ENCODE results near the gene RNF40. TPM values are rescaled to one million over a fixed set of nuclear protein-coding genes. Genes with fewer than 3 reads are reported as not detected.

Gene RNF40
- total and polyA plus RNA-seq, 2 of the 8 experiments (the other 6 are each of a cell fraction or from before 2014, with no cell fraction given) = 38.5 to 68.7 TPM

DNA sequence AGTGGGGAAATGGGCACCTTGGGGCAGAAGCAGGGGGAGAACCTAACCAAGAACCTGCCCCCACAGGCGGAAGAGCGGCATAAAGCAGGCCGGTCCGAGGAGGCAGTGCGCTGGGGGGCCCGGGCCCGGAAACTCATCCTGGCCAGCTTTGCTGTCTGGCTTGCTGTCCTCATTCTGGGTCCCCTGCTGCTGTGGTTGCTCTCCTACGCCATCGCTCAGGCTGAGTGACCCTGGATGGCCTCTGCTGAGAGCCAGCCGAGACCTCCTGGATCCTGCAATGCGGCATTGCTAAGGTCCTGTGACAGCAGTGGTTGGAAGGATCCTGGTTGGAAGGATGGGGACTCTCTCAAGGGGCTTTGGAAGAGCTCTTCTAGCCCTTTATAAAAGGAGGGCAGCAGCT, 18.4 kb upstream of the RNF40 start:
- Histone ChIP-seq H3K23ac (ENCODE audit: insufficient read length) (no peak overlapping the region), H3K14ac (ENCODE audit: insufficient read length) (no peak overlapping the region), H3K79me1 (ENCODE audit: low read depth, low read length) (no peaks in the 10 kb centered on the region), H3K36me3 (ENCODE audit: control insufficient read depth in 2 of 4, insufficient read depth in 4 of 4, low read length in 3 of 4) (peaks cover 0 to 18% (median 4%) of the 10 kb centered on the region in 4 experiments; a peak in 6 of 8 replicates), H2AFZ (ENCODE audit: low read length) (no peak overlapping the region), H4K91ac (replicated peaks; ENCODE audit: insufficient read length, low read length) (no peak overlapping the region), H4K5ac (ENCODE audit: insufficient read length, low read depth, low read length) (no peak overlapping the region), H3K4ac (replicated peaks; ENCODE audit: insufficient read length, low read depth, low read length) (no peak overlapping the region), H3K27ac (ENCODE audit: low read depth, low read length) (no peak overlapping the region), H3K9me3 (ENCODE audit: insufficient read depth in 2 of 2, low read depth in 1 of 2, low read length in 1 of 2) (no peaks in the 10 kb centered on the region), H2BK5ac (ENCODE audit: low read depth, low read length) (no peak overlapping the region), H2BK15ac (ENCODE audit: low read length) (no peak overlapping the region), H4K8ac (ENCODE audit: extremely low read depth, insufficient read depth, low read length) (no peak overlapping the region), H4K20me1 (replicated peaks in 1 of 2; ENCODE audit: control insufficient read depth in 1 of 2, insufficient read depth in 2 of 2, low read length in 2 of 2) (peaks cover 2 to 3% of the 10 kb centered on the region in 2 experiments), H3K4me3 (ENCODE audit: extremely low read depth in 1 of 4, insufficient read depth in 2 of 4, low read depth in 3 of 4, low read length in 4 of 4) (no peak overlapping the region), H2BK12ac (ENCODE audit: low read depth, low read length) (no peak overlapping the region), H3K27me3 (replicated peaks in 1 of 4; ENCODE audit: control insufficient read depth in 3 of 4, extremely low read depth in 1 of 4, insufficient read depth in 3 of 4, low read length in 3 of 4) (no peaks in the 10 kb centered on the region), H3K18ac (ENCODE audit: extremely low read depth, low read length) (no peak overlapping the region), H2BK20ac (ENCODE audit: low read length) (no peak overlapping the region), H3K9ac (replicated peaks in 1 of 4; ENCODE audit: extremely low read depth in 1 of 4, low read depth in 3 of 4, low read length in 3 of 4) (no peak overlapping the region), H2AK5ac (ENCODE audit: low read depth, low read length) (no peak overlapping the region), H3K79me2 (ENCODE audit: control insufficient read depth in 1 of 2, insufficient read depth in 2 of 2, low read length in 2 of 2) (no peaks in the 10 kb centered on the region; a peak in 1 of 4 replicates), H3K4me2 (ENCODE audit: insufficient read depth in 1 of 2, low read depth in 2 of 2, low read length in 2 of 2) (no peak overlapping the region), H3K56ac (replicated peaks; ENCODE audit: insufficient read length, low read depth, low read length) (no peak overlapping the region), H3K23me2 (ENCODE audit: low read depth, low read length) (peaks cover 3% of the 10 kb centered on the region; the same call in 1 of the 2 replicates), H2BK120ac (replicated peaks; ENCODE audit: low read depth, low read length) (no peak overlapping the region), H3K4me1 (replicated peaks in 1 of 4; ENCODE audit: control insufficient read depth in 3 of 4, insufficient read depth in 4 of 4, low read length in 3 of 4) (peaks cover 0 to 7% (median 2%) of the 10 kb centered on the region in 4 experiments; a peak in 5 of 7 replicates)
- POLR2A ChIA-PET (ENCODE audit: partially characterized antibody) = interaction anchor here (0.8 to 2.5 kb wide), 4 partner anchors 9 to 19 kb away, joined by 3 to 9 read pairs (median 4); partner anchors contain the start of genes CFAP119 and RNF40
- WGBS, 2 experiments (ENCODE audit: extremely low coverage in 1 of 2, insufficient coverage in 1 of 2, insufficient read length in 1 of 2, insufficient replicate concordance in 2 of 2, low coverage in 1 of 2, low lambda C conversion rate in 2 of 2, missing lambda C conversion rate in 1 of 2) = 92% methylated on average over 11 of the region's 11 CpGs; no CpG with 5 or more reads in 1 of the 2 experiments
- DNase-seq (ENCODE audit: low read depth in 1 of 2, low spot score in 2 of 2) = no peak
- TF ChIP-seq CREB1 (IDR thresholded peaks at IDR 0.05) (no peak), CHD2 (IDR thresholded peaks at IDR 0.05; ENCODE audit: low read length) (no peak), RNF2 (IDR thresholded peaks at IDR 0.05; ENCODE audit: borderline replicate concordance, low read depth, low read length, missing control alignments, poor library complexity, severe bottlenecking) (no peak), POU5F1 (IDR thresholded peaks at IDR 0.05; ENCODE audit: low read depth, low read length) (no peak), SP4 (IDR thresholded peaks at IDR 0.05; ENCODE audit: low read length) (no peak), PHF8 (conservative IDR thresholded peaks at IDR 0.05; ENCODE audit: low read depth, low read length) (no peak)
- FAIRE-seq = no peak
- CTCF ChIA-PET (ENCODE audit: partially characterized antibody) = no interaction called here

Data from H1 (cell line).